ENCODE results near the gene OVAAL. TPM values are rescaled to one million over a fixed set of nuclear protein-coding genes. Genes with fewer than 3 reads are reported as not detected.
"Not testable (repeated sequence)": the region's sequence is repeated elsewhere in the genome, so short reads cannot be mapped to it uniquely, and the experiment has no call there.

OVAAL gene
- total RNA-seq, 1 donor from 2014 or later = not detected

GRCh38 chr1:180548686-180549317, 10.0 kb upstream of the OVAAL start:
- no peaks in the 10 kb centered on the region for H3K9me3 Mint-ChIP-seq
- no peak for DNase-seq (ENCODE audit: low read depth, low spot score)
- peaks cover 26% of the 10 kb centered on the region for H3K4me1 Mint-ChIP-seq

GRCh38 chr1:180549770-180550169, 9.0 kb upstream of the OVAAL start:
- not testable (repeated sequence) for H3K27ac Mint-ChIP-seq (ENCODE audit: unreplicated experiment); H3K9me3 Mint-ChIP-seq; H3K4me3 Mint-ChIP-seq; H3K36me3 Mint-ChIP-seq (ENCODE audit: low read depth); DNase-seq (ENCODE audit: low read depth, low spot score); H3K27me3 Mint-ChIP-seq (ENCODE audit: low read depth)
- peaks cover 26% of the 10 kb centered on the region for H3K4me1 Mint-ChIP-seq

More at GRCh38 chr1:180548686-180549317, 10.0 kb upstream of the OVAAL start:
- H3K4me3 Mint-ChIP-seq = no peak overlapping the region
- H3K27me3 Mint-ChIP-seq (ENCODE audit: low read depth) = no peaks in the 10 kb centered on the region
- H3K36me3 Mint-ChIP-seq (ENCODE audit: low read depth) = no peaks in the 10 kb centered on the region
- TF ChIP-seq, protein P1, sequence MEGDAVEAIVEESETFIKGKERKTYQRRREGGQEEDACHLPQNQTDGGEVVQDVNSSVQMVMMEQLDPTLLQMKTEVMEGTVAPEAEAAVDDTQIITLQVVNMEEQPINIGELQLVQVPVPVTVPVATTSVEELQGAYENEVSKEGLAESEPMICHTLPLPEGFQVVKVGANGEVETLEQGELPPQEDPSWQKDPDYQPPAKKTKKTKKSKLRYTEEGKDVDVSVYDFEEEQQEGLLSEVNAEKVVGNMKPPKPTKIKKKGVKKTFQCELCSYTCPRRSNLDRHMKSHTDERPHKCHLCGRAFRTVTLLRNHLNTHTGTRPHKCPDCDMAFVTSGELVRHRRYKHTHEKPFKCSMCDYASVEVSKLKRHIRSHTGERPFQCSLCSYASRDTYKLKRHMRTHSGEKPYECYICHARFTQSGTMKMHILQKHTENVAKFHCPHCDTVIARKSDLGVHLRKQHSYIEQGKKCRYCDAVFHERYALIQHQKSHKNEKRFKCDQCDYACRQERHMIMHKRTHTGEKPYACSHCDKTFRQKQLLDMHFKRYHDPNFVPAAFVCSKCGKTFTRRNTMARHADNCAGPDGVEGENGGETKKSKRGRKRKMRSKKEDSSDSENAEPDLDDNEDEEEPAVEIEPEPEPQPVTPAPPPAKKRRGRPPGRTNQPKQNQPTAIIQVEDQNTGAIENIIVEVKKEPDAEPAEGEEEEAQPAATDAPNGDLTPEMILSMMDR (conservative IDR thresholded peaks at IDR 0.05) = no peak
- H3K27ac Mint-ChIP-seq (ENCODE audit: unreplicated experiment) = peak overlapping the region; percentile 84

- H3K36me3 Mint-ChIP-seq (ENCODE audit: low read depth) = no peaks in the 10 kb centered on the region
- H3K9me3 Mint-ChIP-seq = no peaks in the 10 kb centered on the region
- H3K27me3 Mint-ChIP-seq (ENCODE audit: low read depth) = no peaks in the 10 kb centered on the region
- no peak overlapping the region for H3K4me3 Mint-ChIP-seq
- DNase-seq (ENCODE audit: low read depth, low spot score) = no peak
- TF ChIP-seq, protein P1 (conservative IDR thresholded peaks at IDR 0.05) = no peak
- no peak overlapping the region for H3K27ac Mint-ChIP-seq (ENCODE audit: unreplicated experiment)
- H3K4me1 Mint-ChIP-seq = peaks cover 26% of the 10 kb centered on the region
Observed at GRCh38 chr1:180550241-180550640, 8.5 kb upstream of the OVAAL start.

DNA sequence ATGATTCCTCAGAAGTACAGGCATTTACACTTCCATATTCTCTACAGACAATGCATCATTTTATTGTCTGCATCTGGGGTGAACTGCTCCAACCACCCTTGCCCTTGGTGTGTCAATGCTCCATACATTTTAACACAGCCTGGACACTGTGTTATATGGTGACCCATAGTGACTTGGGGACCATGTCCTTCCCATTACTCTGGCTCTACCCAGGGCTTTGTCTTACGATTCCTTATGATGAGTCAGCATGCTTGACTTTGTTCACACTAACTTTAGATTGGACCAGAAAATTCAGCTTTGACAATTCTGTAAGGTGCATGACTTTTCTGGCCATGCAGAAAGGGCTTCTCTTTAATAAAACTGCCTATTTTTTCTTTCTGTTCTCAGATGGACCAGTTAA, 6.8 kb upstream of the OVAAL start:
- Mint-ChIP-seq H3K4me3 (no peak overlapping the region), H3K9me3 (no peaks in the 10 kb centered on the region), H3K27me3 (ENCODE audit: low read depth) (no peaks in the 10 kb centered on the region), H3K36me3 (ENCODE audit: low read depth) (no peaks in the 10 kb centered on the region), H3K27ac (ENCODE audit: unreplicated experiment) (no peak overlapping the region), H3K4me1 (peaks cover 26% of the 10 kb centered on the region)
- no peak for DNase-seq (ENCODE audit: low read depth, low spot score)
- TF ChIP-seq, protein P1 (conservative IDR thresholded peaks at IDR 0.05) = no peak

DNA sequence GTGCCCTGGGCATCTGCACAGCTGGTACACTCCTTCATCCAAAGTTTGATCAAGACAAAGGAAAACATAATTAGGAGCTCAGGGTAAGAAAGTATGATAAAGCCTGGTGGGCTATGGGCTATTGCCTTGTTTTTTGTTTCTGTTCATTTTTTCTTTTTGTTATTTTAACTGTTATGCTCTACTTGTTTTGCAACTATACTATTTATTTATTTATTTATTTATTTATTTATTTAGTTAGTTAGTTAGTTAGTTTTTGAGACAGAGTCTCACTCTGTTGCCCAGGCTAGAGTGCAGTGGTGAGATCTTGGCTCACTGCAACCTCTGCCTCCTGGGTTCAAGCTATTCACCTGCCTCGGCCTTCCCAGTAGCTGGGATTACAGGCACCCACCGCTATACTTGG, 5.7 kb upstream of the OVAAL start:
- H3K27ac Mint-ChIP-seq (ENCODE audit: unreplicated experiment); H3K36me3 Mint-ChIP-seq (ENCODE audit: low read depth); H3K27me3 Mint-ChIP-seq (ENCODE audit: low read depth); DNase-seq (ENCODE audit: low read depth, low spot score); H3K4me3 Mint-ChIP-seq; H3K9me3 Mint-ChIP-seq: not testable (repeated sequence)
- H3K4me1 Mint-ChIP-seq = peaks cover 26% of the 10 kb centered on the region

DNA sequence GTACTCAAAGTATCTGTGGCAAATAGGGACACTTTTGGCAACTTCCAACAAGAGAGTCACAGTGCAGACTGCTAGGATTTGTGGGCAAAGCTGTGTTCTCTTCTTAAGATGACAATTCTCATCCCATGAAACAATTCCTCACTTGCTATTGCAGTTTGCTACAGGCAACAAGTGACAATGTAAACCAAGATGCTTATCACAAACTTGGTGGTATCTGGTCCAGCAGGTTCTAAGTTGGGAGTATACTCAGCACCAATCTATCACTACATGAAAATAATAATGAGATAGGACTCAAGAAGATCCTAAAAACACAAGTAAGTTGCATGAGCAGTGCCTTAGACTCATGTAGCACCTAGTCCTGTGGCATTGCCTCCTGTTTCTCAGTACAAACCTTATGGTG, 3.4 kb upstream of the OVAAL start:
- Mint-ChIP-seq H3K9me3 (no peaks in the 10 kb centered on the region), H3K36me3 (ENCODE audit: low read depth) (no peaks in the 10 kb centered on the region)
- TF ChIP-seq, protein P1 (conservative IDR thresholded peaks at IDR 0.05) = no peak

More for the DNA sequence above, 3.4 kb upstream of the OVAAL start:
- no peak for DNase-seq (ENCODE audit: low read depth, low spot score)
- H3K4me3 Mint-ChIP-seq = no peak overlapping the region
- H3K27ac Mint-ChIP-seq (ENCODE audit: unreplicated experiment) = no peak overlapping the region
- H3K4me1 Mint-ChIP-seq = peaks cover 12% of the 10 kb centered on the region
- H3K27me3 Mint-ChIP-seq (ENCODE audit: low read depth) = no peaks in the 10 kb centered on the region

Data from neural crest cell (in vitro differentiated cells).